IPS-15b (cell line): ENCODE measurements around the gene YPEL2.
"Not testable (repeated sequence)": the region's sequence is repeated elsewhere in the genome, so short reads cannot be mapped to it uniquely, and the experiment has no call there.

Experiments used
- H3K27me3 ChIP-seq: one replicate; pipeline ENCODE4 v1.6.1; 2013; ENCODE audit warnings: low read length; ENCODE audit not compliant: control insufficient read depth, insufficient read depth
- H3K36me3 ChIP-seq: one replicate; pipeline ENCODE4 v1.6.1; 2013; ENCODE audit warnings: low read length; ENCODE audit not compliant: control insufficient read depth, insufficient read depth
- H3K4me1 ChIP-seq: one replicate; pipeline ENCODE4 v1.6.1; 2013; ENCODE audit warnings: mild to moderate bottlenecking, low read length; ENCODE audit not compliant: control insufficient read depth, insufficient read depth
- H3K4me3 ChIP-seq: one replicate; pipeline ENCODE4 v1.5.1; 2013; ENCODE audit warnings: low read depth, low read length
- H3K9ac ChIP-seq: one replicate; pipeline ENCODE4 v1.6.1; 2013; ENCODE audit warnings: low read depth, mild to moderate bottlenecking, low read length
- H3K9me3 ChIP-seq: one replicate; pipeline ENCODE4 v1.6.1; 2013; ENCODE audit warnings: mild to moderate bottlenecking, low read length; ENCODE audit not compliant: control insufficient read depth, insufficient read depth

The YPEL2 gene

DNA sequence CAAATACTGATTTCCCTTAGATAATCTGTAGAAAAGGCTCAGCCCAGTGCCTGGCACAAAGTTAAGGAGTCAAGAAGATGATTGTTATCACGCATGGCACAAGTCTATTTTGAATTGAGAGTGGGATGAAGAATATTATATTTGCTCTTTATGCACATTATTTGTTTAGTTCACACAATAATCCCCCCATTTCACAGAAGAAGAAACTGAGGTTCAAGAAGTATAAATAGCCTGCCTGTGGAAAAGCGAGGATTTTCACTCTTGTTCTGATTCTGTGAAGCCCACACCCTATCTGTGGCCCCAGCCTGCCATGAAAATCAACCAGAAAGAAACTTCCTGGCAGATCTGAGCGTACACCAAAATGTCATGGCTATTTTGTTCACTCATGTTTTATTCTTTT, 73.0 kb downstream of the YPEL2 start:
- H3K27me3 ChIP-seq = no peaks in the 10 kb centered on the region
- no peak overlapping the region for H3K9ac ChIP-seq
- peaks cover 6% of the 10 kb centered on the region for H3K4me1 ChIP-seq
- no peaks in the 10 kb centered on the region for H3K9me3 ChIP-seq
- no peaks in the 10 kb centered on the region for H3K36me3 ChIP-seq
- H3K4me3 ChIP-seq = no peak overlapping the region

DNA sequence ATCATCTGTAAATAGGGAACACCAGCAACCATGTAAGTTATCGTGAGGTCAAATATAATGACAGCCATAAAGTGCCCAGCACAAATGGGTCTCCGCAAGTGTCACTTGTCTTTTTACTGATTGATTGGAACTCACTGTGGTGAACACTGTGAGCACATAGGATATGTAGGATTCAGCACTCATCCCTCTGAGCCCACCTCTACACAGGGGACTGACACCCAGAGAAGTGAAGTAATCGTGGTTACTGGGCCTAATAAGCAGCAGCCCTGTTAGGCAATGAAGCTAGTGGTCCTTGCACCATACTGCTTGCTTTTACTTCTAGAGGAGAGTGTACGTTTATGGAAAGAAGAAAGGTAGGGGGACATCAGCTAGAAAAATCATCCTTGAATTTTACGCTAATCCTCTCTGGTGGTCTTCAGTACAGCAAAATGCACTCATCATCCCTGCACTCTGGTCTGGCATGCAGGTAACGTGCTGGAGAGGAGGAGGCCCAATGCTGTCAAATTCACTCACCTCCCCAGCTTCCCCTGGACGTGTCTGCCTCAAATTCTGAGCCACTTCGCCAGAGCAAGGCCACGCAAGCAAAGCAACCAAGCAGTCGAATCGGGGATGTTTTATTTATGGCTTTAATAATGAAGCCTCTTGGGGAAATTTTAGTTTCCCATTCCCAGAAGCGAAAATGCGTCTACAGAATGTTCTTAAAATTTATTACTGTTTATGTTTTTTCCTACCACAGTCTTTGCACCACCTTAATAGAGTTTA, 74.7 kb downstream of the YPEL2 start:
- Histone ChIP-seq H3K36me3 (no peaks in the 10 kb centered on the region), H3K9ac (no peak overlapping the region), H3K4me1 (peaks cover 6% of the 10 kb centered on the region), H3K4me3 (no peak overlapping the region), H3K27me3 (no peaks in the 10 kb centered on the region), H3K9me3 (peaks cover 3% of the 10 kb centered on the region)

DNA sequence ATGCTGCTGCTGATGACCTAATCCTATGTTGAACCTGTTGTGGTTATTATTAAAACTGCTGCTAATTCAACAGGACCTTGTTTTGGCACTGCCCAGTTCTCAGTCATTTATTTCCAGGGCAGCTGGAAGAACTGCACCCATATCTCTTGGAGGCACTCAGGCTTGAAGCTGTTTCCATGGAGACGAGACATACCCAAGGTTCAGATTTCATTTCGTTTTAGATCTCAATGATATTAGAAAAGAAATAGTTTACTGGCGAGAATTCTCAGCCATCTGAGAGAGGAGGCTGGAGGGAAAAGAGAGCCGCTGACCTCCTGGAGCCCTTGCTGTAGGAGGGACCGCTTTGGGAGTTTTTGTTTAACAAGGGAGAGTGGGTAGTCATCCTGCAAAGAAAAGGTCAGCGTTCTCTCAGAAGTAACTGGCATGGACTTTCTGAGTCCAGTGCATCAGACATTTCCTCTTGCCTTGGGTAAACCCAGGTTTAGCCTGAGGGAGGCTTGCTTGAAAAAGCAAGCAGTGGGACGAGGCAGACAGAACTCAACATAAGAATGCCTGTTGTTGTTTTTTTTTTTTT, 75.4 kb downstream of the YPEL2 start:
- Histone ChIP-seq H3K9ac (no peak overlapping the region), H3K4me1 (peaks cover 6% of the 10 kb centered on the region)

DNA sequence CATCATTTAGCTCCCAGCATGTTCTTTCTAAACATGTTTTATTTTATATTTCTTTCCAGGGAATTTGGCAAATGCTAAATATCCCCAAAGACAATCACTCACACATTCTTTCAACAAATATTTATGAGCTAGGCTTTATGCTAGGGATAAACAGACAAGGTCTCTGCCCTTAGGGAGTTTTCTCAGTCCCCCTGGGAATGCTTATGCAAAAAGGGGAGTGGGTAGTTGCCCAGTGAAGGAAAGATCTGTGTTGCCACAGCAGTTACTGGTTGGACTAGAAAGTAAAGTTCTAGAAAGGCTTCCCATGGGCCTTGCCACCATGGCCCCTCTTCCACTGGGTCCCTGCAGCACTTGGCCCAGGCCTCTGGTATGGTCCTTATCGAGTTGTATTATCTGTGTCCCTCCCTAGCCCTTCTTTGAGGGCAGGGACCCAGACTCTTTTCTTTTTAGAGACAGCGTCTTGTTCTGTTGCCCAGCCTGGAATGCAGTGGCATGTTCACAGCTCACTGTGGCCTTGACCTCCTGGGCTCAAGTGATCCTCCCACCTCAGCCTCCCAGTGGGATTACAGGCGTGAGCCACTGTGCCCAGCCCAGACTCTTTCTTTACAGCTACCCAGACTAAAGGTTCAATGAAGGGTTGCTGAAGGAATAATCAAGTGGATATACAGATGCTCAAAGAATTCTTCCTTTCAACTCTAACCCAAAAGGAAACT, 78.0 kb downstream of the YPEL2 start:
- H3K9me3 ChIP-seq = peaks cover 3% of the 10 kb centered on the region
- H3K9ac ChIP-seq = no peak overlapping the region
- peaks cover 6% of the 10 kb centered on the region for H3K4me1 ChIP-seq
- no peaks in the 10 kb centered on the region for H3K27me3 ChIP-seq
- H3K4me3 ChIP-seq = no peak overlapping the region
- no peaks in the 10 kb centered on the region for H3K36me3 ChIP-seq

More for the DNA sequence above, 75.4 kb downstream of the YPEL2 start:
- Histone ChIP-seq H3K36me3 (no peaks in the 10 kb centered on the region), H3K27me3 (no peaks in the 10 kb centered on the region), H3K4me3 (no peak overlapping the region), H3K9me3 (peaks cover 3% of the 10 kb centered on the region)

DNA sequence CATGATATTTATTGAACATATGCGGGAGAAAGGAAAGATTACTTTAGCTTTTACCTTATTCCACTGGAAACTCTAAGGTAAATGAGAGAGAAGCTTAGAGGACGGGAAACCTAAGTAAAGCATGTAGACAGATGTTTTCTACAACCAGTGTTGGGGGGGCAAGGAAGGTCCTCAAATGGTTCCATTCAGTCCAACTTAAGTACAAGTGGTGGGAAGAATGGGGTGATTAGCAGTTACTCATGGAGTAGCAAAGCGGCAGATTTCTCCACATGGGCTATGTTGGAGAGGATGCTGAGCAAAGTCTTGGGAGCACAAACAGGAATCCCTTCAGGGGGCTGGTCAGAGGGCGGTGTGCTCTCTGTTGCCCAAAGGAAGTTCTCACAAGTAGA, 78.6 kb downstream of the YPEL2 start:
- Histone ChIP-seq H3K36me3 (no peaks in the 10 kb centered on the region), H3K9me3 (peaks cover 3% of the 10 kb centered on the region), H3K27me3 (no peaks in the 10 kb centered on the region), H3K9ac (no peak overlapping the region), H3K4me3 (no peak overlapping the region), H3K4me1 (peaks cover 6% of the 10 kb centered on the region)

DNA sequence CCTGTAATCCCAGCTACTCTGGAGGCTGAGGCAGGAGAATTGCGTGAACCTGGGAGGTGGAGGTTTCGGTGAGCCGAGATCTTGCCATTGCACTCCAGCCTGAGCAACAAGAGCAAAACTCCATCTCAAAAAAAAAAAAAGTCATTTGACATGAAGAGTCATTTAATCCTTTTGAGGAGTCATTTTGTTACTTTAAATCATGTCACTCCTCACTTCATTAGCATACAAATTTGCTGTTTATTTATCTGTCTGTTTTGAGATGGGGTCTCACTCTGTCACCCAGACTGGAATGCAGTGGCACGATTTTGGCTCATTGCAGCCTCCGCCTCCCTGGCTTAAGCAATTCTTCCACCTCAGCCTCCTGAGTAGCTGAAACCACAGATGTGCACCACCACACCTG, 81.0 kb downstream of the YPEL2 start:
- H3K9ac ChIP-seq, H3K4me3 ChIP-seq, H3K9me3 ChIP-seq, H3K27me3 ChIP-seq, H3K4me1 ChIP-seq, H3K36me3 ChIP-seq: not testable (repeated sequence)

DNA sequence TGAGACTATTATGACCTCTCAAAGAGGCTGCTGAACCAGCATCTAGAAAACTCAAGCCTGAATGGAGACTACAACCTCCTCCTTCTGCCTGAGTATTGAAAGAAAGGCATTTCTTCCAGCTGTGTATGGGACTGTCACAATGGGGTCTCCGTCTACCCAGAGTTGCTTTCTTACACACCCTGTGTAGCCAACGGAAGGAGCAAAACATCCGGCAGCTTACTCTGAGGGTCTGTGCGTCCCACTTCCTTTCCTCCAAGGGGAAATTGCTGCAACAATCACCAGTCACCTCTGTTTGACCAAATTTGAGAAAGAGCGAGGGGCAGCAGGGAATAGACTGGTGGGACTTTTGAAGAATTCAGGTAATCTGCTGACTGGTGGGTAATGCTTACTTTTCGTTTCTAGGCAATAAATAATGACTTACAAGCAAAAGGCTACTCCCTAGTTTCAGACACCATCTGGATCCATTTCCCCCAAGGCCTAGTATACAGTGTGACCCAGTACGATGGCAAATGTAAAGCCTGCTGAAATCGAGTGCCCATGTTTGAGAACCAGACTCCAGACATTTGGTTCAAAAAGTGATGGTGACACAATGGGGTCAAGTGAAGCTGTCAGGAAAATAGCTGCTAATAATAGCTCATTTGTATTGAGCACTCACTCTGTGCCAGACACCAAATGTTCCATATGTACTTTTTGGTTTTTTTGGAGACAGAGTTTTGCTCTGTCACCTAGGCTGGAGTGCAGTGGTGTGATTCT, 81.7 kb downstream of the YPEL2 start:
- Histone ChIP-seq H3K9ac (no peak overlapping the region), H3K36me3 (no peaks in the 10 kb centered on the region), H3K4me3 (no peak overlapping the region), H3K27me3 (no peaks in the 10 kb centered on the region), H3K4me1 (no peaks in the 10 kb centered on the region), H3K9me3 (peaks cover 3% of the 10 kb centered on the region)

DNA sequence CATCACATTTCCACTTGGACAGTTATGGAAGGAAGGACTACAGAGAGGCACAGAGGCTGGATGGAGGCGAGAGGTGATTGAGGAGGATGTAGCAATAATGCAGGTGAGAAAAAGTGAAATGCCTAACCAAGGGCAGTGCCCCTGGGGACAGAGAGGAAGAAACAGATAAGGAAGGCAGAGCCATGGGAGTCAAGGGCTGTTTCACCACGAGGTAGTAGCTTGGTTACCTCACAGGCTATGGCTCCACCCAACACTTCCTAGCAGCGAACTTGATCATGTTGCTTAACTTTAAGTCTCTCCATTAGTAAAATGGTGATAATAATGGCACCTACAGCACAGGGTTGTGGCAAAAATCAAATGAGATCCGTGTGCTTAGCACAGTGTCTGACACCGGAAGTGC, 83.9 kb downstream of the YPEL2 start:
- no peaks in the 10 kb centered on the region for H3K4me1 ChIP-seq
- H3K4me3 ChIP-seq = no peak overlapping the region
- H3K36me3 ChIP-seq = no peaks in the 10 kb centered on the region
- H3K9ac ChIP-seq = no peak overlapping the region
- peaks cover under 1% of the 10 kb centered on the region for H3K9me3 ChIP-seq
- H3K27me3 ChIP-seq = no peaks in the 10 kb centered on the region

DNA sequence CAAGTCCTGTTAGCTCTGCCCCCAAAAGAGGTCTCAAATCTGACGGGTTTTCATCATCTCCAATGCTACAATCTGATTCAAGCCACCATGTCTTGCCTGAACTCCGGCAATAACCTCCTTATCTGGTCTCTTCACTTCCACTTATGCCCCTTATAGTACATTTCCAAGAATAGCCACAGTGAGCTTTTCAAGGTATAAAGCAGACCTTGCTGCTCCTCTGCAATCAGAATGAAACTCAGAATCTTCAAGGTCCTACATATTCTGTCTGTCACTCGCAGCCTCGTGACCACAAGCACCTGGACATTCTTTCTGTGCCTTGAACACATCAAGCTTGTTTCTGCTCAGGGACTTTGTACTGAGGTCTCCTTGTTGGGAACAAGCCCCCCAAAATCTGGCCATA, 84.7 kb downstream of the YPEL2 start:
- Histone ChIP-seq H3K4me3 (no peak overlapping the region), H3K9me3 (no peaks in the 10 kb centered on the region), H3K27me3 (no peaks in the 10 kb centered on the region), H3K4me1 (no peaks in the 10 kb centered on the region), H3K36me3 (no peaks in the 10 kb centered on the region), H3K9ac (no peak overlapping the region)

DNA sequence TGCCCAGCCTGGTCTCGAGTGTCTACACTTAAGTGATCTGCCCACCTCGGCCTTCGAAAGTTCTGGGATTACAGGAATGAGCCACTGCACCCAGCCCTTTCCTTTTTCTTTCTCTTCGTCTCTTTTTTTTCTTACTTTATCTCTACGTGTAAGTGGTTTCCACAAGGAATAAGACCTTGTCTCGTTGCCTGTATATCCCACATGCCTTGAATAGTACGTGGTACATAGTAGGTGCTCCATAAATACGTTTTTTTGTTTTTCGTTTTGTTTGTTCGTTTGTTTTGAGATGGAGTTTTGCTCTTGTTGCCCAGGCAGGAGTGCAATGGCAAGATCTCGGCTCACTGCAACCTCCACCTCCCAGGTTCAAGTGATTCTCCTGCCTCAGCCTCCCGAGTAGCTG, 86.0 kb downstream of the YPEL2 start:
- Histone ChIP-seq H3K4me3 (no peak overlapping the region), H3K9me3 (no peaks in the 10 kb centered on the region), H3K4me1 (no peaks in the 10 kb centered on the region), H3K27me3 (no peaks in the 10 kb centered on the region), H3K36me3 (no peaks in the 10 kb centered on the region), H3K9ac (no peak overlapping the region)

DNA sequence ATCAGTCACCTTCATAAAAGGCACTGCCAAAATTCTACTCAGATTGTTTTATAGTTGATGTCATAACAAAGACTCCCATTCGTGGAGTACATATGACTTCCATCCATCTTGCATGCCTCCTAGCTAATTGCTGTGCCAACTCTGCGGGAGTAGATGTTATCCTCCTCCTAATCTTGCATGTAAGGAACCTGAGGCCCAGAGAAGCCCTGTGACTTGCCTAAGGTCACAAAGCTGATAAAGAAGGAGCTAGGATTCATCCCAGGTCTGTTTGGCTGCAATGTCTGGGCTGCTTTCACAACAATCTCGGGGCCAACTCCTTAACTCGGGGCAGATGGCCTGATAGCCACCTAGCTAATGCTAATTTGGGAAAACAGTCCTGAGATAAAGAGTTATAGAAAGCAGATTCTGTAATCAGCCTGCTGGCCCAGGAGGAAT, 87.3 kb downstream of the YPEL2 start:
- no peak overlapping the region for H3K4me3 ChIP-seq
- no peaks in the 10 kb centered on the region for H3K27me3 ChIP-seq
- no peaks in the 10 kb centered on the region for H3K9me3 ChIP-seq
- H3K36me3 ChIP-seq = no peaks in the 10 kb centered on the region
- no peak overlapping the region for H3K9ac ChIP-seq
- peaks cover 5% of the 10 kb centered on the region for H3K4me1 ChIP-seq
